Measurements from ENCODE around the gene PWWP2B. TPM values are rescaled to one million over a fixed set of nuclear protein-coding genes. Genes with fewer than 3 reads are reported as not detected.
A peak's percentile ranks its signal among the peaks of the same experiment; 100 is the strongest.

Gene PWWP2B
- total and polyA plus RNA-seq, 2 of the 4 experiments (the other 2 are of a cell fraction): 1.7 to 2.2 TPM

DNA sequence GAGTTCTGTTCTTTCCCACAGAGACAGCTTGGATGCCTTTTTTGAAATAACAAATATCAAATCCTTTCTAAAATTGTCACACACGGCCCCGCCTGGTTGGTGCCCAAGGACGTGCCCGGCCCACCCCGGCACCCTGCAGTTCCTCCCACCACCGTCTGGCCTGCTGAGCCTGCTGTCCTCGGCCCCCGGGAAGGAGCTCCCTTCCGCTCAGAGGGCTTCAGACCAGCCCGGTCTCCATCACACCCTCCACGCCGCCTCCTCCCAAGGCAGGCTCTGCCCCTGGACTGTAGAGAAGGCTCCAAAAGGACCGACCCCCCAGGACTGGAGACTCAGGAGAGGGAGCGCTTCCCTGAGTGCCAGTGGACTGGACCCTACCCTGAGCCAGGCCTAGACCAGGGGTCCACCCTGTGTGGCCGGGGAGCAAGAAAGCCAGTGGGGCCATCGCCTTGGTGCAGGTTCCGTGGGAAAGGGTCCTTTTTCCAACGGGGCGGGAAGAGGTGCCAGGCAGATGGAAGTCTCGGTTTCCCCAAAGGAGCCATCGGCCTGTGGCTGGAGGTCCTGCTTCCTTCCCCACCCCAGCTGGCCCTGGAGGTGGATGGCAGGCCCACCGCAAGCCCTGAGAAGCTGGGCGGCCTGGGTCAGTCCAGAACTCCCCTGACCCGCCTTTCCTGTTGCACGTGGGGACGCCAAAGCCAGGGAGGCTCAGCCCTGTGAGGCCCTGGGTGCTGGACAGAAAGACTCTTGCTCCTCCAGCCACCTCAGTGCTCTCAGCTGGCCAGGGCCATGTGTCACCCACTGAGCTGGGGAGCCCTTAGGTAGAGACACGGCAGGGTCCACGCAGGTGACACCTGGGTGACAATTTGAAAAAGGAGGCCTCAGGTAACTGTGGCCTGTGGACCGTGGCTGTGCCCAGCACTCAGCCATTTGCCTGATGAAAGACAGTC is 69.8 kb downstream of the PWWP2B start:
- no peak overlapping the region for H3K14ac ChIP-seq (replicated peaks; ENCODE audit: low read depth, low read length)
- no peak for DNase-seq
- H3K4me2 ChIP-seq (ENCODE audit: low read depth, low read length): no peak overlapping the region
- H3K27ac ChIP-seq (ENCODE audit: insufficient read depth, low read length): no peak overlapping the region
- H3K56ac ChIP-seq (ENCODE audit: extremely low read depth, insufficient read depth, low read length): no peak overlapping the region
- ATAC-seq (ENCODE audit: low read depth): no peak
- dilution Hi-C loops (cut with HindIII; ENCODE audit: low sequenced_read_pairs, unreplicated experiment) (no loop called here), intact Hi-C loops (cut with micrococcal nuclease) (no loop called here), in situ Hi-C loops (cut with MboI; ENCODE audit: low sequenced_read_pairs) (no loop called here)
- BruUV-seq (replicated peaks): no TSS peak
- no peaks in the 10 kb centered on the region for H3K36me3 ChIP-seq (ENCODE audit: control insufficient read depth, insufficient read depth, low read length)
- no peak overlapping the region for H2BK5ac ChIP-seq (ENCODE audit: low read depth, low read length, poor library complexity, severe bottlenecking)
- no peak overlapping the region for H2BK120ac ChIP-seq (ENCODE audit: low read depth, low read length)
- no peak overlapping the region for H2BK15ac ChIP-seq (ENCODE audit: low read depth, low read length)
- H3K18ac ChIP-seq (ENCODE audit: low read depth, low read length): no peak overlapping the region
- no peak overlapping the region for H4K8ac ChIP-seq (ENCODE audit: low read depth in 2 of 2, low read length in 2 of 2)
- 92% methylated on average over 11 of the region's 29 CpGs; no CpG with 5 or more reads in 1 of the 2 experiments for WGBS, 2 experiments (ENCODE audit: extremely low coverage in 2 of 2, insufficient read length in 1 of 2)
- no peak overlapping the region for H3K4me3 ChIP-seq (ENCODE audit: insufficient read depth, low read depth, low read length)
- no peak overlapping the region for H3K4ac ChIP-seq (ENCODE audit: low read depth, low read length)
- H3K9me1 ChIP-seq (ENCODE audit: insufficient read depth, low read length): no peaks in the 10 kb centered on the region
- H3K79me1 ChIP-seq (ENCODE audit: low read depth in 1 of 2, low read length in 2 of 2): no peaks in the 10 kb centered on the region
- 0 out of 2 replicates have a peak overlapping the region, but pooled peaks have one; percentile 8 for H2AK5ac ChIP-seq (ENCODE audit: low read depth, low read length)
- H2AK9ac ChIP-seq (replicated peaks; ENCODE audit: low read depth, low read length, poor library complexity): peak overlapping the region; percentile 28
- ChIA-PET POLR2A (ENCODE audit: unreplicated experiment) (no interaction called here), CTCF (no interaction called here)
- H3K4me1 ChIP-seq (ENCODE audit: control insufficient read depth, insufficient read depth, low read length): no peaks in the 10 kb centered on the region; the same call in 1 of the 2 replicates
- TF ChIP-seq BHLHE40 (IDR thresholded peaks at IDR 0.05; ENCODE audit: low read depth, low read length): no peak
- no peak for TF ChIP-seq FOS (IDR thresholded peaks at IDR 0.05; ENCODE audit: low read depth, low read length)
- no peak for TF ChIP-seq MAZ (IDR thresholded peaks at IDR 0.05; ENCODE audit: borderline replicate concordance, low read depth, low read length)
- TF ChIP-seq, protein P1, sequence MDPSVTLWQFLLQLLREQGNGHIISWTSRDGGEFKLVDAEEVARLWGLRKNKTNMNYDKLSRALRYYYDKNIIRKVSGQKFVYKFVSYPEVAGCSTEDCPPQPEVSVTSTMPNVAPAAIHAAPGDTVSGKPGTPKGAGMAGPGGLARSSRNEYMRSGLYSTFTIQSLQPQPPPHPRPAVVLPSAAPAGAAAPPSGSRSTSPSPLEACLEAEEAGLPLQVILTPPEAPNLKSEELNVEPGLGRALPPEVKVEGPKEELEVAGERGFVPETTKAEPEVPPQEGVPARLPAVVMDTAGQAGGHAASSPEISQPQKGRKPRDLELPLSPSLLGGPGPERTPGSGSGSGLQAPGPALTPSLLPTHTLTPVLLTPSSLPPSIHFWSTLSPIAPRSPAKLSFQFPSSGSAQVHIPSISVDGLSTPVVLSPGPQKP (IDR thresholded peaks at IDR 0.05; ENCODE audit: borderline replicate concordance, low read depth, low read length): no peak
- no peak for TF ChIP-seq NFE2L2 (IDR thresholded peaks at IDR 0.05; ENCODE audit: low read depth, low read length)
- TF ChIP-seq MAFK (IDR thresholded peaks at IDR 0.05; ENCODE audit: low read depth, low read length): no peak
- TF ChIP-seq RCOR1 (IDR thresholded peaks at IDR 0.05; ENCODE audit: insufficient replicate concordance, low read length): no peak
- no peak overlapping the region for H3K23ac ChIP-seq (ENCODE audit: low read depth, low read length)
- no peak overlapping the region for H2AFZ ChIP-seq (replicated peaks; ENCODE audit: low read length, poor library complexity)
- H4K20me1 ChIP-seq (ENCODE audit: insufficient read depth, low read length): no peaks in the 10 kb centered on the region
- peaks cover 3% of the 10 kb centered on the region; the same call in 1 of the 2 replicates for H3K9me3 ChIP-seq (ENCODE audit: control insufficient read depth, insufficient read depth, low read length)
- H3K27me3 ChIP-seq (ENCODE audit: control insufficient read depth, insufficient read depth, low read length): peaks cover 11% of the 10 kb centered on the region; the same call in 1 of the 2 replicates
- H2BK20ac ChIP-seq (ENCODE audit: low read depth, low read length): no peak overlapping the region
- no peak overlapping the region for H4K5ac ChIP-seq (ENCODE audit: low read depth, low read length)
- no peak overlapping the region for H4K91ac ChIP-seq (ENCODE audit: insufficient read depth, low read depth, low read length)
- no peak overlapping the region for H3K9ac ChIP-seq (ENCODE audit: low read depth, low read length)

Measured in IMR-90 (cell line).